ENCODE data around the gene P3H3.

Gene P3H3

GRCh38 chr12:6852651-6853354 lies 24.6 kb downstream of the P3H3 start:
- Histone ChIP-seq H3K9ac (ENCODE audit: low read depth, low read length, poor library complexity, severe bottlenecking) (peak overlapping the region; percentile 69), H3K4me2 (ENCODE audit: low read depth, low read length, poor library complexity, severe bottlenecking) (peak overlapping the region; percentile 84), H3F3A (ENCODE audit: low read depth) (peaks cover 4% of the 10 kb centered on the region), H3K4me3 (ENCODE audit: low read length, poor library complexity, severe bottlenecking) (peak overlapping the region; percentile 82), H4K20me1 (ENCODE audit: insufficient read depth, low read length, poor library complexity, severe bottlenecking) (peaks cover 24% of the 10 kb centered on the region), H3K9me2 (replicated peaks; ENCODE audit: low read depth, low read length) (no peaks in the 10 kb centered on the region), H3K9me3 (ENCODE audit: insufficient read depth, low read depth, low read length) (no peaks in the 10 kb centered on the region), H3K79me2 (ENCODE audit: insufficient read depth, low read length) (peaks cover 61% of the 10 kb centered on the region), H2AFZ (ENCODE audit: low read length) (0 out of 2 replicates have a peak overlapping the region, but pooled peaks have one; percentile 41), H3K27me3 (ENCODE audit: insufficient read depth, low read length, poor library complexity, severe bottlenecking) (no peaks in the 10 kb centered on the region), H3K4me1 (ENCODE audit: insufficient read depth, low read length, poor library complexity, severe bottlenecking) (peaks cover 42% of the 10 kb centered on the region), H3K36me3 (ENCODE audit: insufficient read depth, low read length) (peaks cover 32% of the 10 kb centered on the region; the same call in 1 of the 2 replicates)
- TF ChIP-seq EZH2phosphoT487 (IDR thresholded peaks at IDR 0.05; ENCODE audit: borderline replicate concordance) (no peak), CTCF (conservative IDR thresholded peaks at IDR 0.05; ENCODE audit: low read length) (no peak)

DNA sequence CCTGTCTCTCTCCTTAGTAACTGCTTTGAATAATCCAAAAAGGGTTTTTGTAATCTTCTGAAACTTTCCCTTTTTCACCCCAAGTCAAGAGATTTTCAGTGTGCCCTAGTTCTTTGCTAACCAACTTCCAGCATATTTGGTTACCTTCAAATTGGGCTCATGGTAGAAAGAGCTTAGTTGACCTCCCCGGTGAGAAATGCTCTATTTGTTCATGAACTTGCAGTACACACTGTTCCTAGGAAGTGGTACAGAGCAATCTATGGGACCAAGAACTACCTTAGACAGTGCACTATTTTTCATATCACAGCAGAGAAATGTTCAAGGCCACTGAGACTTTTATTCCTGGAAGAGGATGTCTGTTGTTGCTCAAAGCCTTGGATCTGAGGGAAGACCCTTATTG lies 25.4 kb downstream of the P3H3 start:
- peak overlapping the region; percentile 69 for H3K9ac ChIP-seq (ENCODE audit: low read depth, low read length, poor library complexity, severe bottlenecking)
- no peak for TF ChIP-seq EZH2phosphoT487 (IDR thresholded peaks at IDR 0.05; ENCODE audit: borderline replicate concordance)
- TF ChIP-seq CTCF (conservative IDR thresholded peaks at IDR 0.05; ENCODE audit: low read length), result no peak
- H2AFZ ChIP-seq (ENCODE audit: low read length), result no peak overlapping the region
- peaks cover 4% of the 10 kb centered on the region for H3F3A ChIP-seq (ENCODE audit: low read depth)
- peaks cover 24% of the 10 kb centered on the region for H4K20me1 ChIP-seq (ENCODE audit: insufficient read depth, low read length, poor library complexity, severe bottlenecking)
- H3K9me3 ChIP-seq (ENCODE audit: insufficient read depth, low read depth, low read length), result no peaks in the 10 kb centered on the region
- H3K9me2 ChIP-seq (replicated peaks; ENCODE audit: low read depth, low read length), result no peaks in the 10 kb centered on the region
- peak overlapping the region; percentile 82 for H3K4me3 ChIP-seq (ENCODE audit: low read length, poor library complexity, severe bottlenecking)
- H3K36me3 ChIP-seq (ENCODE audit: insufficient read depth, low read length), result peaks cover 38% of the 10 kb centered on the region
- peak overlapping the region; percentile 84 for H3K4me2 ChIP-seq (ENCODE audit: low read depth, low read length, poor library complexity, severe bottlenecking)
- no peaks in the 10 kb centered on the region for H3K27me3 ChIP-seq (ENCODE audit: insufficient read depth, low read length, poor library complexity, severe bottlenecking)
- peaks cover 37% of the 10 kb centered on the region for H3K4me1 ChIP-seq (ENCODE audit: insufficient read depth, low read length, poor library complexity, severe bottlenecking)
- H3K79me2 ChIP-seq (ENCODE audit: insufficient read depth, low read length), result peaks cover 54% of the 10 kb centered on the region

DNA sequence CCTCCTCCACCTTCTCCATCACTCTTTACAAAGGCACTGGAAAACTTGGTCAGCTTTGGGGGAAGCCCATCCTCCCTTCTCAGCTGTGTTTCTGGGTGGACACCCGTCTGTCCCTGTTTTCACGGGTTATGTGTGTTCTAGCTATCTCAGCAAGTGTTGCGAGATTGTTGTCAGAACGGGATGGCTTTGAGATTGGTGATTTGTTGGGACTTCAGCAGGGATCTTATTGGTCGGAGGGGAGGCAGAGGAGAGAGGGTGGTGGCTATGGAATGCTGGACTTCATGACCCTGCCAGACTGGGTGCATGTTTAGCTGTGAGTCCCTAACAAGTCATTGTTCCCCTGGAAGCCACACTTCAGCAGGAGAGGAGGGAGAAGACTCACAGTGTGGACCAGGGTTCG lies 25.8 kb downstream of the P3H3 start:
- H3K4me2 ChIP-seq (ENCODE audit: low read depth, low read length, poor library complexity, severe bottlenecking), result peak overlapping the region; percentile 84
- peaks cover 50% of the 10 kb centered on the region for H3K79me2 ChIP-seq (ENCODE audit: insufficient read depth, low read length)
- H3K4me3 ChIP-seq (ENCODE audit: low read length, poor library complexity, severe bottlenecking), result peak overlapping the region; percentile 82
- H3K27me3 ChIP-seq (ENCODE audit: insufficient read depth, low read length, poor library complexity, severe bottlenecking), result no peaks in the 10 kb centered on the region
- H3K4me1 ChIP-seq (ENCODE audit: insufficient read depth, low read length, poor library complexity, severe bottlenecking), result peaks cover 33% of the 10 kb centered on the region
- TF ChIP-seq EZH2phosphoT487 (IDR thresholded peaks at IDR 0.05; ENCODE audit: borderline replicate concordance), result no peak
- H2AFZ ChIP-seq (ENCODE audit: low read length), result no peak overlapping the region
- H3F3A ChIP-seq (ENCODE audit: low read depth), result peaks cover 4% of the 10 kb centered on the region
- peaks cover 24% of the 10 kb centered on the region for H4K20me1 ChIP-seq (ENCODE audit: insufficient read depth, low read length, poor library complexity, severe bottlenecking)
- H3K36me3 ChIP-seq (ENCODE audit: insufficient read depth, low read length), result peaks cover 40% of the 10 kb centered on the region
- H3K9ac ChIP-seq (ENCODE audit: low read depth, low read length, poor library complexity, severe bottlenecking), result peak overlapping the region; percentile 69
- H3K9me2 ChIP-seq (replicated peaks; ENCODE audit: low read depth, low read length), result no peaks in the 10 kb centered on the region
- H3K9me3 ChIP-seq (ENCODE audit: insufficient read depth, low read depth, low read length), result no peaks in the 10 kb centered on the region

- H3K4me3 ChIP-seq (ENCODE audit: low read length, poor library complexity, severe bottlenecking), result no peak overlapping the region
- no peak overlapping the region for H3K9ac ChIP-seq (ENCODE audit: low read depth, low read length, poor library complexity, severe bottlenecking)
- peaks cover 22% of the 10 kb centered on the region for H3K4me1 ChIP-seq (ENCODE audit: insufficient read depth, low read length, poor library complexity, severe bottlenecking)
- H3K4me2 ChIP-seq (ENCODE audit: low read depth, low read length, poor library complexity, severe bottlenecking), result no peak overlapping the region
- H2AFZ ChIP-seq (ENCODE audit: low read length), result no peak overlapping the region
- H3K9me3 ChIP-seq (ENCODE audit: insufficient read depth, low read depth, low read length), result no peaks in the 10 kb centered on the region
- H3K27me3 ChIP-seq (ENCODE audit: insufficient read depth, low read length, poor library complexity, severe bottlenecking), result no peaks in the 10 kb centered on the region
- peaks cover 4% of the 10 kb centered on the region for H3F3A ChIP-seq (ENCODE audit: low read depth)
- TF ChIP-seq EZH2phosphoT487 (IDR thresholded peaks at IDR 0.05; ENCODE audit: borderline replicate concordance), result no peak
- no peak for TF ChIP-seq CTCF (conservative IDR thresholded peaks at IDR 0.05; ENCODE audit: low read length)
- peaks cover 37% of the 10 kb centered on the region for H3K79me2 ChIP-seq (ENCODE audit: insufficient read depth, low read length)
- H3K36me3 ChIP-seq (ENCODE audit: insufficient read depth, low read length), result peaks cover 46% of the 10 kb centered on the region
- peaks cover 24% of the 10 kb centered on the region for H4K20me1 ChIP-seq (ENCODE audit: insufficient read depth, low read length, poor library complexity, severe bottlenecking)
- H3K9me2 ChIP-seq (replicated peaks; ENCODE audit: low read depth, low read length), result no peaks in the 10 kb centered on the region
Measured at GRCh38 chr12:6855322-6855721, 27.1 kb downstream of the P3H3 start.
